Endothelial cell of umbilical vein (primary cell): Measurements from ENCODE around the gene NAGS. TPM values are rescaled to one million over a fixed set of nuclear protein-coding genes. Genes with fewer than 3 reads are reported as not detected.
A peak's percentile ranks its signal among the peaks of the same experiment; 100 is the strongest.

Experiments used
- BruUV-seq: library from RNA; stranded (reverse); fragments of 400-500 nt; replicated peaks from 2 replicates; lab custom pipeline; 2021; lab: Mats Ljungman, UMichigan
- CTCF ChIA-PET: fragments of 300-600, 350-600 bp; sonication (Branson Sonifier 250); formaldehyde crosslinking; loops from one replicate; lab custom pipeline; 2021; ENCODE audit warnings: antibody characterized with exemption, inconsistent platforms; lab: Charles Lee
- POLR2A ChIA-PET: fragments of 300-600, 350-600 bp; sonication (Branson Sonifier 250); formaldehyde crosslinking; loops from one replicate; lab custom pipeline; 2021; ENCODE audit warnings: antibody characterized with exemption, inconsistent platforms; lab: Charles Lee
- DNase-seq: peaks from one replicate; pipeline ENCODE4 v3.0.0-alpha.2; 2011; ENCODE audit warnings: low read depth, low spot score
- FAIRE-seq: peaks from 2 replicates; lab custom pipeline; 2011; peaks lifted over from hg19 to GRCh38; lab: Jason Lieb, UNC
- H2AFZ ChIP-seq: 2 replicates; pipeline ENCODE4 v1.6.0; 2012; ENCODE audit warnings: low read depth, low read length, control low read depth, inconsistent platforms
- H3K27ac ChIP-seq: 2 replicates; pipeline ENCODE4 v1.5.1; 2011; ENCODE audit warnings: low read depth, mild to moderate bottlenecking, control low read depth, low read length, moderate library complexity; ENCODE audit not compliant: insufficient read depth
- H3K27me3 ChIP-seq, 2 experiments: 2 replicates each; pipeline versions ENCODE4 v1.6.0 to v1.6.1; 2011; ENCODE audit warnings: low read length in 2 of 2, mixed read lengths in 1 of 2; ENCODE audit not compliant: control insufficient read depth in 2 of 2, insufficient read depth in 2 of 2
- H3K36me3 ChIP-seq, 2 experiments: 2 replicates in 1 of 2; 3 replicates in 1 of 2; pipeline ENCODE4 v1.5.1; 2011; ENCODE audit warnings: low read length in 2 of 2, mild to moderate bottlenecking in 1 of 2, moderate library complexity in 1 of 2; ENCODE audit not compliant: control insufficient read depth in 2 of 2, insufficient read depth in 2 of 2; ENCODE audit errors: extremely low read depth in 1 of 2
- H3K4me1 ChIP-seq: 3 replicates; pipeline ENCODE4 v1.5.1; 2011; ENCODE audit warnings: mild to moderate bottlenecking, low read length; ENCODE audit not compliant: control insufficient read depth, insufficient read depth; ENCODE audit errors: extremely low read depth
- H3K4me2 ChIP-seq: 2 replicates; pipeline ENCODE4 v1.6.1; 2011; ENCODE audit warnings: low read length, control low read depth, mixed read lengths; ENCODE audit not compliant: insufficient read depth
- H3K4me3 ChIP-seq, 3 experiments: fragments of 200-600 bp in 1 of 3; sonication (generic), shearing (Covaris generic) in 1 of 3; replicated peaks in 1 of 3; 2 replicates each; pipeline ENCODE4 v1.5.1; 2011 to 2016; ENCODE audit warnings: control low read depth in 3 of 3, low read length in 3 of 3, mild to moderate bottlenecking in 2 of 3, inconsistent platforms in 1 of 3, low read depth in 1 of 3, moderate library complexity in 1 of 3; ENCODE audit not compliant: insufficient read depth in 1 of 3
- H3K79me2 ChIP-seq: 2 replicates; pipeline ENCODE4 v1.6.0; 2012; ENCODE audit warnings: low read length, inconsistent platforms; ENCODE audit not compliant: control insufficient read depth, insufficient read depth
- H3K9ac ChIP-seq: replicated peaks from 2 replicates; pipeline ENCODE3; 2011; ENCODE audit warnings: low read length, control low read depth; ENCODE audit not compliant: insufficient read depth; ENCODE audit errors: extremely low read depth
- H3K9me1 ChIP-seq: replicated peaks from 3 replicates; pipeline ENCODE4 v1.6.0; 2011; ENCODE audit warnings: mild to moderate bottlenecking, low read length; ENCODE audit not compliant: control insufficient read depth, insufficient read depth; ENCODE audit errors: extremely low read depth
- H3K9me3 ChIP-seq: replicated peaks from 2 replicates; pipeline ENCODE4 v1.5.1; 2012; ENCODE audit warnings: low read length, inconsistent platforms; ENCODE audit not compliant: control insufficient read depth, insufficient read depth
- H4K20me1 ChIP-seq: replicated peaks from 2 replicates; pipeline ENCODE3; 2011; ENCODE audit warnings: mild to moderate bottlenecking, low read length; ENCODE audit not compliant: control insufficient read depth, insufficient read depth; ENCODE audit errors: extremely low read depth
- CTCF ChIP-seq, 2 donors: IDR thresholded peaks; 1 replicate in 1 of 2; 2 replicates in 1 of 2; pipeline ENCODE4 v1.5.1; 2011; ENCODE audit warnings: low read length in 2 of 2, mild to moderate bottlenecking in 2 of 2, moderate library complexity in 2 of 2, control low read depth in 1 of 2, inconsistent platforms in 1 of 2, low read depth in 1 of 2; ENCODE audit not compliant: insufficient read depth in 1 of 2; ENCODE audit errors: extremely low read depth in 1 of 2
- EZH2 ChIP-seq: IDR thresholded peaks from 2 replicates; pipeline ENCODE4 v1.6.1; 2012; ENCODE audit warnings: borderline replicate concordance, low read depth, mild to moderate bottlenecking, moderate library complexity, low read length, inconsistent platforms; ENCODE audit not compliant: severe bottlenecking
- FOS ChIP-seq: IDR thresholded peaks from 2 replicates; pipeline ENCODE4 v1.6.1; 2011; ENCODE audit warnings: mild to moderate bottlenecking, low read length, moderate library complexity, borderline replicate concordance; ENCODE audit not compliant: insufficient read depth
- GATA2 ChIP-seq: IDR thresholded peaks from 2 replicates; pipeline ENCODE4 v1.7.0; 2011; ENCODE audit warnings: low read depth, mild to moderate bottlenecking, moderate library complexity, mixed read lengths, low read length; ENCODE audit not compliant: insufficient read length, insufficient read depth
- JUN ChIP-seq: IDR thresholded peaks from 2 replicates; pipeline ENCODE4 v1.6.1; 2011; ENCODE audit warnings: borderline replicate concordance, low read depth; ENCODE audit not compliant: insufficient read length, insufficient read depth
- MYC ChIP-seq: IDR thresholded peaks from one replicate; pipeline ENCODE4 v1.6.1; 2011; ENCODE audit warnings: mild to moderate bottlenecking, low read depth, low read length
- POLR2A ChIP-seq: IDR thresholded peaks from 2 replicates; pipeline ENCODE4 v1.6.1; 2012; ENCODE audit warnings: low read depth, mild to moderate bottlenecking, control low read depth, low read length
- POLR2AphosphoS5 ChIP-seq: IDR thresholded peaks from 2 replicates; pipeline ENCODE4 v1.6.1; 2012; ENCODE audit warnings: low read depth, mild to moderate bottlenecking, control low read depth, low read length, moderate library complexity; ENCODE audit not compliant: insufficient read depth
- dilution Hi-C: fragments of 300-500 bp; cut with MboI; formaldehyde crosslinking; loops from one replicate; pipeline ENCODE4 v1.15.0; 2019; ENCODE audit warnings: low sequenced_read_pairs; ENCODE audit not compliant: extremely low pct_ligation_motif_present
- intact Hi-C: fragments of 100-400 bp; cut with micrococcal nuclease; formaldehyde crosslinking; loops from one replicate; pipeline ENCODE4 v1.10.0; 2022
- polyA plus RNA-seq, 4 experiments: library from polyadenylated mRNA; depleted of rRNA in 3 of 4; stranded (reverse) in 3 of 4; unstranded in 1 of 4; fragments of >200 nt; gene quantifications; 2 replicates each; pipeline versions ENCODE4 v1.2.1 to v1.2.3, GENCODE V29; 2011 to 2012; ENCODE audit warnings: missing spikeins in 1 of 4
- total RNA-seq: library from RNA; stranded (reverse); gene quantifications from 2 replicates; pipeline ENCODE4 v1.2.3, GENCODE V29; 2021
- TF ChIP-seq, protein P1 (sequence below): IDR thresholded peaks from 2 replicates; pipeline ENCODE4 v1.6.1; 2011; ENCODE audit not compliant: insufficient read depth, insufficient read length

NAGS gene
- total and polyA plus RNA-seq, 2 donors (not counting 3 experiments of a cell fraction or from before 2014, with no cell fraction given) = 3.3 to 6.1 TPM

DNA sequence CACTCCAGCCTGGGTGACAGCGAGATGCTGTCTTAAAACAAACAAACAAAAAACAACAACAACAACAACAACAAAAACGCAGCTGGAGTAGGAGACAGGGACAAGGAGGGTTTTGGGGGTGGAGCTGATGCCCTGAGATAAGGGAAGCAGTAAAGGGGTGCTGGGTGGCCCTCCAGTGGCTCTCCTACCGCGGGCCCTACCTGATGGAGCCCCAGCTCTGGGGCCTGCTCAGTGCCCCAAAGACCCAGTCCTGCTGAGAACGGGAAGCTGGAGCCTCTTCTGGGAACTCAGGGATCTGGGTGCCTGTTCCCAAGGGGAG, 21.3 kb upstream of the NAGS start:
- H3K9ac ChIP-seq = no peak overlapping the region
- FAIRE-seq = no peak
- POLR2A ChIA-PET = no interaction called here
- TF ChIP-seq JUN (no peak), FOS (no peak), MYC (no peak), POLR2AphosphoS5 (no peak), GATA2 (no peak), POLR2A (no peak), CTCF (IDR thresholded peaks at IDR 0.05; ENCODE audit: extremely low read depth in 1 of 2, insufficient read depth in 1 of 2, low read depth in 1 of 2, low read length in 2 of 2) (no peak), EZH2 (no peak)
- TF ChIP-seq, protein P1, sequence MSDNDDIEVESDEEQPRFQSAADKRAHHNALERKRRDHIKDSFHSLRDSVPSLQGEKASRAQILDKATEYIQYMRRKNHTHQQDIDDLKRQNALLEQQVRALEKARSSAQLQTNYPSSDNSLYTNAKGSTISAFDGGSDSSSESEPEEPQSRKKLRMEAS = no peak
- BruUV-seq = no TSS peak
- no peaks in the 10 kb centered on the region for H3K9me3 ChIP-seq
- H3K27me3 ChIP-seq = peaks cover 16% of the 10 kb centered on the region in 2 experiments
- H2AFZ ChIP-seq = peak overlapping the region; percentile 35
- no peaks in the 10 kb centered on the region for H3K36me3 ChIP-seq
- H3K9me1 ChIP-seq = no peaks in the 10 kb centered on the region
- CTCF ChIA-PET = interaction anchor here (0.6 to 2.7 kb wide), 8 partner anchors 9 to 59 kb away, joined by 3 to 14 read pairs (median 4); no protein-coding TSS in a partner anchor
- H3K4me2 ChIP-seq = peak overlapping the region; percentile 37
- no peak for DNase-seq
- dilution Hi-C loops = no loop called here
- H3K4me1 ChIP-seq = peaks cover 4% of the 10 kb centered on the region
- no peaks in the 10 kb centered on the region for H4K20me1 ChIP-seq
- no peak overlapping the region for H3K27ac ChIP-seq
- intact Hi-C loops = no loop called here
- no peaks in the 10 kb centered on the region for H3K79me2 ChIP-seq
- no peak overlapping the region for H3K4me3 ChIP-seq
